ENCODE measurements around the gene PUM1. TPM values are rescaled to one million over a fixed set of nuclear protein-coding genes. Genes with fewer than 3 reads are reported as not detected.
A peak's percentile ranks its signal among the peaks of the same experiment; 100 is the strongest.

The PUM1 gene
- total and polyA plus RNA-seq, 2 donors (not counting 1 experiment from before 2014, with no cell fraction given): 59.3 to 70.5 TPM

GRCh38 chr1:30933874-30934252 is 131.7 kb downstream of the PUM1 start:
- no peaks in the 10 kb centered on the region for H3K4me1 ChIP-seq (ENCODE audit: control insufficient read depth, extremely low read depth, insufficient read depth, low read length)
- no peaks in the 10 kb centered on the region for H3K9me3 ChIP-seq (ENCODE audit: control insufficient read depth, insufficient read depth, low read depth, low read length)
- no peak overlapping the region for H3K4me3 ChIP-seq (replicated peaks in 1 of 4; ENCODE audit: control extremely low read depth in 1 of 4, insufficient read depth in 1 of 4, low read depth in 3 of 4, low read length in 4 of 4)
- no peak overlapping the region for H3K9ac ChIP-seq (ENCODE audit: insufficient read depth, low read length)
- no peak overlapping the region for H3K27ac ChIP-seq (ENCODE audit: insufficient read depth, low read length)
- no peaks in the 10 kb centered on the region for H4K20me1 ChIP-seq (ENCODE audit: control insufficient read depth, extremely low read depth, insufficient read depth, low read length)
- no peaks in the 10 kb centered on the region for H3K79me2 ChIP-seq (ENCODE audit: control insufficient read depth, insufficient read depth, low read length)
- TF ChIP-seq EZH2 (IDR thresholded peaks at IDR 0.05; ENCODE audit: low read length, missing control alignments) (no peak), CTCF (conservative IDR thresholded peaks at IDR 0.05 in 1 of 2, IDR thresholded peaks at IDR 0.05 in 1 of 2; ENCODE audit: low read depth in 1 of 2, low read length in 2 of 2) (no peak)
- H2AFZ ChIP-seq (ENCODE audit: low read length): no peak overlapping the region
- peaks cover 18% of the 10 kb centered on the region for H3K36me3 ChIP-seq (ENCODE audit: control insufficient read depth, insufficient read depth, low read length)
- H3K27me3 ChIP-seq (ENCODE audit: control insufficient read depth, insufficient read depth, low read length): no peaks in the 10 kb centered on the region
- H3K4me2 ChIP-seq (ENCODE audit: extremely low read depth, insufficient read depth, low read length): no peak overlapping the region
- DNase-seq (ENCODE audit: low read depth in 2 of 2): peak in 1 of 2 donors; percentile 76

GRCh38 chr1:30930631-30931173 is 134.8 kb downstream of the PUM1 start:
- Histone ChIP-seq H3K4me3 (replicated peaks in 1 of 4; ENCODE audit: control extremely low read depth in 1 of 4, insufficient read depth in 1 of 4, low read depth in 3 of 4, low read length in 4 of 4) (no peak overlapping the region), H3K4me2 (ENCODE audit: extremely low read depth, insufficient read depth, low read length) (no peak overlapping the region), H4K20me1 (ENCODE audit: control insufficient read depth, extremely low read depth, insufficient read depth, low read length) (no peaks in the 10 kb centered on the region), H2AFZ (ENCODE audit: low read length) (no peak overlapping the region), H3K36me3 (ENCODE audit: control insufficient read depth, insufficient read depth, low read length) (peaks cover 7% of the 10 kb centered on the region), H3K4me1 (ENCODE audit: control insufficient read depth, extremely low read depth, insufficient read depth, low read length) (no peaks in the 10 kb centered on the region), H3K27me3 (ENCODE audit: control insufficient read depth, insufficient read depth, low read length) (no peaks in the 10 kb centered on the region), H3K9me3 (ENCODE audit: control insufficient read depth, insufficient read depth, low read depth, low read length) (no peaks in the 10 kb centered on the region), H3K79me2 (ENCODE audit: control insufficient read depth, insufficient read depth, low read length) (no peaks in the 10 kb centered on the region), H3K9ac (ENCODE audit: insufficient read depth, low read length) (no peak overlapping the region), H3K27ac (ENCODE audit: insufficient read depth, low read length) (no peak overlapping the region)
- no peak for DNase-seq (ENCODE audit: low read depth in 2 of 2)
- no peak for TF ChIP-seq CTCF (conservative IDR thresholded peaks at IDR 0.05 in 1 of 2, IDR thresholded peaks at IDR 0.05 in 1 of 2; ENCODE audit: low read depth in 1 of 2, low read length in 2 of 2)
- TF ChIP-seq EZH2 (IDR thresholded peaks at IDR 0.05; ENCODE audit: low read length, missing control alignments): no peak

GRCh38 chr1:30929944-30930525 is 135.5 kb downstream of the PUM1 start:
- Histone ChIP-seq H3K4me2 (ENCODE audit: extremely low read depth, insufficient read depth, low read length) (no peak overlapping the region), H3K36me3 (ENCODE audit: control insufficient read depth, insufficient read depth, low read length) (peaks cover 7% of the 10 kb centered on the region)
- DNase-seq (ENCODE audit: low read depth in 2 of 2): no peak

More at GRCh38 chr1:30929944-30930525, 135.5 kb downstream of the PUM1 start:
- Histone ChIP-seq H3K27ac (ENCODE audit: insufficient read depth, low read length) (no peak overlapping the region), H4K20me1 (ENCODE audit: control insufficient read depth, extremely low read depth, insufficient read depth, low read length) (no peaks in the 10 kb centered on the region), H3K4me1 (ENCODE audit: control insufficient read depth, extremely low read depth, insufficient read depth, low read length) (no peaks in the 10 kb centered on the region), H2AFZ (ENCODE audit: low read length) (no peak overlapping the region), H3K9ac (ENCODE audit: insufficient read depth, low read length) (no peak overlapping the region), H3K9me3 (ENCODE audit: control insufficient read depth, insufficient read depth, low read depth, low read length) (no peaks in the 10 kb centered on the region), H3K4me3 (replicated peaks in 1 of 4; ENCODE audit: control extremely low read depth in 1 of 4, insufficient read depth in 1 of 4, low read depth in 3 of 4, low read length in 4 of 4) (no peak overlapping the region), H3K27me3 (ENCODE audit: control insufficient read depth, insufficient read depth, low read length) (no peaks in the 10 kb centered on the region), H3K79me2 (ENCODE audit: control insufficient read depth, insufficient read depth, low read length) (no peaks in the 10 kb centered on the region)
- TF ChIP-seq CTCF (conservative IDR thresholded peaks at IDR 0.05 in 1 of 2, IDR thresholded peaks at IDR 0.05 in 1 of 2; ENCODE audit: low read depth in 1 of 2, low read length in 2 of 2) (no peak), EZH2 (IDR thresholded peaks at IDR 0.05; ENCODE audit: low read length, missing control alignments) (no peak)
